ENCODE data around the gene INPP1.
"Not testable (repeated sequence)": the region's sequence is repeated elsewhere in the genome, so short reads cannot be mapped to it uniquely, and the experiment has no call there.

Gene INPP1

DNA sequence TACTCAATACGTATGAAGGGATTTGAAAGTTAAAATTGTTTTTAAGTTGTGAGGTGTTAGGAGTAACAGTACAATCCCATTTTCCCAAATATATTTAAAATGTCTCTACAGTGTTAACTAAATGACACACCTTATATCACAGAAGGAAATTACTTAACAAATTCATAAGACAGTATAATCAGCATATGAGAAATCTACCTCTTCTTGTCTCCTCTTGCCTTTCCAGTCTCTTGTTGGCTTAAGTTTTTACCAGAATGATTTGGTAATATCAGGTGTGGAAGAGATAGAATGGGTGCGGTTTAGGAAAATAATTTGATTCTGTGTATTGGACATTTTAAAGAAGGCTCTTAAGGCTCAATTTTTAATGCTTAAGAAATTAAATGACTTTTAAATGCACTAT lies 9.5 kb upstream of the INPP1 start:
- no peak for DNase-seq (ENCODE audit: low spot score)

GRCh38 chr2:190334479-190335224 lies 8.7 kb upstream of the INPP1 start:
- DNase-seq (ENCODE audit: low spot score), result no peak

DNA sequence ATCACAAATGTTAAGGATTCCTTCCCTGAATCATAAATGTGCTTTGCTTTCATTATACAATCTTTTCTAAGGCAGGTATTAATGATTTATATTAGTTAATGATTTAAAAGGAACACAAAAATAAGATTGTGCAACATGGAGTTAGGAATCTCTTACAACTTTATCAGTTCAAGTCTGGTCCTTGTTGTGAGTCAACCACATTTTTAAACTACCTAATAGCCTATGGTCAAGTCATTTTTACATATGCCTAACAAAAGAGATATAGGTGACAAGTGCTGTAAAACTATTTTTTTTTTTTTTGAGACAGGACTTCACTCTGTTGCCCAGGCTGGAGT lies 8.2 kb upstream of the INPP1 start:
- DNase-seq (ENCODE audit: low spot score), result no peak

GRCh38 chr2:190335584-190335983 lies 7.8 kb upstream of the INPP1 start:
- DNase-seq (ENCODE audit: low spot score), result not testable (repeated sequence)

- DNase-seq (ENCODE audit: low spot score), result no peak
Measured at GRCh38 chr2:190336420-190336819, 7.0 kb upstream of the INPP1 start.

DNA sequence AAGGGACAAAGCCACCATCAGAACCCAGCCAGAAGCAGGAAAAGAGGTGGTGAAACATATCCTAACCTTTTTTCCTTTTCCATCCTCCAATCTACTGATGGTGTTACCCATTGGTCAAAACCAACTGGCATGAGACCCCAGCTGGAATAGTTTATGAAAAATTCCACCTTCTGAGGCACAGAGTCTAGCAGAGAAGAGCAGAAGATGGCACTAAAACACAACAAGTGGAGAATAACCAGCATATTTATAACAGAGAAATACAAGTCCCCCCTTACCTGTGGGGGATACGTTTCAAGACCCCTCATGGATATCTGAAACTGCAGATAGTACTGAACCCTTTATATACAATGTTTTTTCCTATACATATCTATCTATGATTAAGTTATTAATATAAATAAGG lies 4.9 kb upstream of the INPP1 start:
- DNase-seq (ENCODE audit: low spot score), result no peak

- DNase-seq (ENCODE audit: low spot score), result no peak
Measured at GRCh38 chr2:190339394-190339793, 4.0 kb upstream of the INPP1 start.

DNA sequence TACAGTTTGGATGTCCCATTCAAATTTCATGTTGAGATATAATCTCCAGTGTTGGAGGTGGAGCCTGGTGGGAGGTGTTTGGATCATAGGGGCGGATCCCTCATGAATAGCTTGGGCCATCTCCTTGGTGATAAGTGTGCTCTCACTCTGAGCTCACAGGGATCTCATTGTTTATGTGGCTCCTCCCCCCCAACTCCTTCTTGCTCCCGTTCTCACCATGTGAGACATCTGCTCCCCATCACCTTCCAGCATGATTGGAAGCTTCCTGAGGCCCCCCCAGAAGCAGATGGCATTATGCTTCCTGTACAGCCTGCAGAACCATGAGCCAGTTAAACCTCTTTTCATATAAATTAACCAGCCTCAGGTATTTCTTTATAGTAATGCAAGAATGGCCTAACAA lies 3.0 kb upstream of the INPP1 start:
- no peak for DNase-seq (ENCODE audit: low spot score)

- DNase-seq (ENCODE audit: low spot score), result no peak
Measured at GRCh38 chr2:190342611-190343010, 778 bp upstream of the INPP1 start.

- no peak for DNase-seq (ENCODE audit: low spot score)
Measured at GRCh38 chr2:190343089-190343535, 277 bp upstream of the INPP1 start.

GRCh38 chr2:190344276-190344827 lies 963 bp downstream of the INPP1 start:
- no peak for DNase-seq (ENCODE audit: low spot score)

DNA sequence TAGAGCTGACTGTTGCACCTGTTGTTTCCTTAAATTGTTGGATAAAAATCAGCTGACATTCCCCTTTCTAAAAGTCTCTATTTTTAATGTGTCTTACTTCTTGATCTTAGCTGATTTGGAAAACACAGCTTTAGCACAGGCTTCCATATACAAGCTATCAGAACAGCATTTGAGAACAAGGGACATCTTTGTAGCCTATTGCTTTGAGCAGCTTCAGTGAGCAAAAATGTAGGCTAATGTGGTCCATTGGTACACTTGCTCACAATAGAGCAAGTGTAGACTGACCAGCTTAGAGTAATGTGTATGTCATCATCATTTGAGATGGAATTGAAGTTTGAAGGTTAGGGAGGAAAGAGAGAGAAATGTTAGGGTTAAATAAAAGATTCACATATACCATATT lies 7.0 kb downstream of the INPP1 start:
- DNase-seq (ENCODE audit: low spot score), result no peak

DNA sequence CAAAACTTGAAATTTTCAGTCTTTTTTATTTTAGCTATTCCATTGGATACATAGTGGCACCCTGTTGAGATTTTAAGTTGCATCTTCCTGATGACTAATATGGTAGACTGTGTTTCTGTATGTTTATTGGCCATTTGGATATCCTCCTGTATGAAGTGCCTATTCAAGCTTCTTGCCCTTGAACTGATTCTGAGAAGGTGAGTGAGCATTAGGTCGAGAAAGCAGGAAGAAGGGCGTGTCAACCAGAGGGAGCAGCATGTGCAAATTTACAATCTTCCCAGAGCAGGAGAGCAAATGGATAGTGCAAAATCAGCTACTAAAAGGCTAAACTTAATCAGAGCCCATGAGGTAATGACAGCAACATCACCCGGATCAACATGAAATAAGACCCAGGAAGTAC lies 8.6 kb downstream of the INPP1 start:
- no peak for DNase-seq (ENCODE audit: low spot score)

GRCh38 chr2:190352668-190353536 lies 9.5 kb downstream of the INPP1 start:
- DNase-seq (ENCODE audit: low spot score), result peak; percentile 46

GRCh38 chr2:190353537-190353899 lies 10.1 kb downstream of the INPP1 start:
- no peak for DNase-seq (ENCODE audit: low spot score)

- DNase-seq (ENCODE audit: low spot score), result no peak
Measured at GRCh38 chr2:190354003-190354690, 10.8 kb downstream of the INPP1 start.

DNA sequence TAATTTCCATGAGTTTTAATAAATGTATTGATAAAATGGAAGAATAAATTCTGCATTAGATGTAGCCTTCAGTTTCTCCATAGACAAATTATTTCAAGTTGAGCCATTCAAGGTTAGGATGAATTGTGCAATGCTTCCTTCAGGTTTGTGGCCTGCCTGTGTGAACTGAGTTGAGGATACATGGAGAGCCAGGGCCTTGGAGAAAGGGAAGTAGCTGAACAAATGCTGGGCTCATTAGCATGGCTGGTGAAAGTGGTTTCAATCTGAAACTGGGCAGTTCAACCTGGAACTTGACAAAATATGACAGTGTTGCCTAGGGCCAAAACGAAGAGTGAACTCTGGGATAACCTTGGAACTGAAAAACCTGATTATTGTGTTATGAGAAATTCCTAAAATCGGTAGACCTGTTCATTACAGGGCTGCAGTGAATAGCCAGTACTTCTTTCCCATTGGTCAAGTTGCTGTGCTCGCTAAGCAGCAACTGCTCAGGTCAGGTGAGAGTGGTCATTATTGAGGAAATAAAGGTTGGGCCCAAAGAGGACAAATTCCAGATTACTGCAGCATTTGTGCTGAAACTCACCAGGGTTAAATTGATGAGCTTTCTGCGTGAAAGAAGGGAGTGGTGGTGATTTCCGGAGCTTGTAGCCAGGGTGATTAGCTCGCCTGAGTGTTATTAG lies 12.7 kb downstream of the INPP1 start:
- DNase-seq (ENCODE audit: low spot score), result no peak

DNA sequence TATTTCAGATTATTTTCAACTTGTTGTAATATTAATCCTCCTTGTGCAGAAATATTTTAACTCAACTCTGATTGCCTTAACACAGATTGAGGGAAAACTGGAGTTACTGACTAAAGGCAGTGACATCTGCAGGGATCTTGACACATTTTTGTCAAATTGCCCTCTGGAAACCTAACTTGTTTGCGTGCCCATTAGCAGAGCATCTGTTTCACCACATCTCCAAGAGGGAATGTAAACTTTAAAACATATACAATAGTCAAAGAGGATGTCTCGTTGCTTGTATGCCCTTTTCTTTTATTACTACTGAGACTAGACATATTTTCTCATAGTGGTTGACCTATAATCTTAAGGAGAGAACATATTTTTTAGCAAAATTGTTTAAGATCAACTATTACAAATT lies 14.2 kb downstream of the INPP1 start:
- no peak for DNase-seq (ENCODE audit: low spot score)

DNA sequence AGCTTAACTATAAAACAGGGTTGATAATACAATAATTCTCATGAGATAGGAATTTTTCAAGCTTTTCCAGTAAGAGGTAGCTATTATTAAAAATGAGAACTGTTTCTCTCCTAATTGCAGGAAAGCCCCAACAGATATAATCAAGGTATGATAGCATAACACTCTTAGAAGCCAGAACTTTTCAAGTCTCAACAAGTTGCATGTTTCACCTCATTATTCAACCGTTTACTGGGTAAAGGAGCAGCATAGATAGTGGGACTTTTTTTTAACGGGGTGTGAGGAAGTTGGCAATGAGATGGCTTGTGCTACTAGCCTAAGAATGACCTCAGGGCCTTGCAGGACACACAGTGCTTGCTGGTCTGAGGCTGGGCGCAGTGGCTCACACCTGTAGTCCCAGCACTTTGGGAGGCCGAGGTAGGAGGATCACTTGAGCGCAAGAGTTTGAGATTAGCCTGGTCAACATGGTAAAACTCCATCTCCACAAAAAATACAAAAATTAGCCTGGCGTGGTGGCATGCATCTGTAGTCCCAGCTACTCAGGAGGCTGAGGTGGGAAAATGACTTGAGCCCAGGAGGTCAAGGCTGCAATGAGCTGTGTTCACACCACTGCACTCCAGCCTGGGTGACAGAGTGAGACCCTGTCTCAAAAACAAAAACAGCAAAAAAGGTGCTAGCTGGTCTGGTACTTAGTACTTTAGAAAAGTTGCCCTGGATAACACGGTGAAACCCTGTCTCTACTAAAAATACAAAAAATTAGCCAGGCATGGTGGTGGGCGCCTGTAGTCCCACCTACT lies 15.5 kb downstream of the INPP1 start:
- DNase-seq (ENCODE audit: low spot score), result not testable (repeated sequence)

DNA sequence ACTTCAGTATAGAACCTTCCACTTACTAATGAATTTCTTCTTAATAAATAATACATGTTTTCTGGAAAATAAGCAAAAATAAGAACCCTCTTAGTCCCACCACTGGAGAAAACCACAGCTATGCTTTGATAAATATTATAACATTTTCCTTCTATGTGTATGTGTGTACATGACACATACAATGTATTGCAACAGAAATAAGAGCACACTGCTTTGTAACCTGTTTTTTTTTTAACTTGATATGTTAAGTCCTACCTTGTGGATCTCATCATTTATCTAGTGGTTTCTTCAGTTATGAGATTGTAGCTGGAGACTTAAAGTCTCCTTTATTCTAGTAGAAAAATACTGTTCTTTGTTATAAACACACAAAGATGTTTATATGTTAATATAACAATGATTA lies 17.2 kb downstream of the INPP1 start:
- no peak for DNase-seq (ENCODE audit: low spot score)

- no peak for DNase-seq (ENCODE audit: low spot score)
Measured at GRCh38 chr2:190360965-190361364, 17.6 kb downstream of the INPP1 start.

All from AG20443 (cell line).